HK-2 (cell line): ENCODE results near the gene CHL1.

Source experiments
- DNase-seq: peaks from one replicate; pipeline ENCODE4 v3.0.0-alpha.2; 2018; ENCODE audit not compliant: unreplicated experiment

The CHL1 gene, protein sequence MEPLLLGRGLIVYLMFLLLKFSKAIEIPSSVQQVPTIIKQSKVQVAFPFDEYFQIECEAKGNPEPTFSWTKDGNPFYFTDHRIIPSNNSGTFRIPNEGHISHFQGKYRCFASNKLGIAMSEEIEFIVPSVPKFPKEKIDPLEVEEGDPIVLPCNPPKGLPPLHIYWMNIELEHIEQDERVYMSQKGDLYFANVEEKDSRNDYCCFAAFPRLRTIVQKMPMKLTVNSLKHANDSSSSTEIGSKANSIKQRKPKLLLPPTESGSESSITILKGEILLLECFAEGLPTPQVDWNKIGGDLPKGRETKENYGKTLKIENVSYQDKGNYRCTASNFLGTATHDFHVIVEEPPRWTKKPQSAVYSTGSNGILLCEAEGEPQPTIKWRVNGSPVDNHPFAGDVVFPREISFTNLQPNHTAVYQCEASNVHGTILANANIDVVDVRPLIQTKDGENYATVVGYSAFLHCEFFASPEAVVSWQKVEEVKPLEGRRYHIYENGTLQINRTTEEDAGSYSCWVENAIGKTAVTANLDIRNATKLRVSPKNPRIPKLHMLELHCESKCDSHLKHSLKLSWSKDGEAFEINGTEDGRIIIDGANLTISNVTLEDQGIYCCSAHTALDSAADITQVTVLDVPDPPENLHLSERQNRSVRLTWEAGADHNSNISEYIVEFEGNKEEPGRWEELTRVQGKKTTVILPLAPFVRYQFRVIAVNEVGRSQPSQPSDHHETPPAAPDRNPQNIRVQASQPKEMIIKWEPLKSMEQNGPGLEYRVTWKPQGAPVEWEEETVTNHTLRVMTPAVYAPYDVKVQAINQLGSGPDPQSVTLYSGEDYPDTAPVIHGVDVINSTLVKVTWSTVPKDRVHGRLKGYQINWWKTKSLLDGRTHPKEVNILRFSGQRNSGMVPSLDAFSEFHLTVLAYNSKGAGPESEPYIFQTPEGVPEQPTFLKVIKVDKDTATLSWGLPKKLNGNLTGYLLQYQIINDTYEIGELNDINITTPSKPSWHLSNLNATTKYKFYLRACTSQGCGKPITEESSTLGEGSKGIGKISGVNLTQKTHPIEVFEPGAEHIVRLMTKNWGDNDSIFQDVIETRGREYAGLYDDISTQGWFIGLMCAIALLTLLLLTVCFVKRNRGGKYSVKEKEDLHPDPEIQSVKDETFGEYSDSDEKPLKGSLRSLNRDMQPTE (N-terminal part only)

DNA sequence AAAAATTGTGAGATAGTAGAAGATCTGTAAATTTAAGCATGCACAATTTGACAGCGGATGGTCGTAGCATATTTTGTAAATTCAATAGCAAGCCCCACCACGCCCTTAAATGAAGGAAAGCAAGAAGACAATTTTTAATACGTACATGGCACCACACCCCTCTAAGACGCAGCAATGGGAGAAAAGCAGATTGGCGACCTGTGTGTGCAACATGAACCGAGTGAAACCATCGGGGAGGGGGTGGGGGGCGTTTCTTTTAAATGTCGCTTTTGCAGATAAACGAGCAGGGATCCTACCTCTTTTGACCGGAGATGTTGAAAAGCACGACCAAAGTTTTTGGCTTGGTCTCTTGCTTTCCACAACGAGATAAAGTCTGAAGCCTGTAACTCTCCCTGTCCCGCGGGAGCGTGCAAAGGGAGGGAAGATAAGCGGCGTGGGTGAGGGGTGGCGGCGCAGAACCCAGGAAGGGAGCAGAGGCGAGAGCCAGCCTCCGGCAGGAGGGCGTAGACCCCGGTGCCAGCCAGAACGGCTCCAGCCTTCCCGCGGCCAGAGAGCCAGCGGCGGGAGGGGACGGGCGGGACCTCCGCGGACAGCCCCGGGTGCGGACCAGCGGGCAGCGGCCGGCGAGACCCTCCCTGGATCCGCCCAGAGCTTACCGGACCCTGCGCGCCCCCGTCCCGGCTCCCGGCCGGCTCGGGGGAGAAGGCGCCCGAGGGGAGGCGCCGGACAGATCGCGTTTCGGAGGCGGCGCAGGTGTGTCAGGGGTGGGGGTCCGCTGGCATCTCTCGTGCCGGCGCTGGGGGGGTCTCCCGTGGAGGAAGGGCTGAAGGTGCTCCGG is at the start of gene CHL1:
Gene CHL1 (plus strand): TSS at position 453 of the 838 bp plus-strand sequence. CDS start 123,014 bp downstream, outside the sequence.
- DNase-seq: no peak

DNA sequence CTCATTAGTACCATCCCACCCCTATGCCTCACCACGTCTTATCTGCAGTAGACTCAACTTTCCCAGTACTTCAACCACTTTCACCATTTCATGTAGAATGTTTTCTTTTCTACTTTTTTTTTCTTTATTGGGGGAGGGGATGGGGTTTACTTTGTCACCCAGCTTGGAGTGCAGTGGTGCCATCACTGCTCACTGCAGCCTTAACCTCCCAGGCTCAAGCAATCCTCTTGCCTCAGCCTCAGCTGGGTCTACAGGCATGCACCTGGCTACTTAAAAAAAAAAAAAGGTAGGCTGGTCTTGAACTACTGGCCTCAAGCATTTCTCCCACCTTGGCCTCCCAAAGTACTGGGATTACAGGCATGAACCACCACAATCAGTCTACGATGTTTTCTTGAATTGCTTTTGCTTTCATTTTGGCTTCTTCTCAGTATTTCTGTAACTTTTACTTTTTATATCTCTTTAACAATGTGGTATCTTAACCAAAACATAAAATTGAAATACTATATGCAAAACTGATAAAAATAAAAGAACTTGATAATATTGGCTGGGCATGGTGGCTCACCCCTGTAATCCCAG is 44.9 kb upstream of the CHL1 start:
- DNase-seq: no peak

DNA sequence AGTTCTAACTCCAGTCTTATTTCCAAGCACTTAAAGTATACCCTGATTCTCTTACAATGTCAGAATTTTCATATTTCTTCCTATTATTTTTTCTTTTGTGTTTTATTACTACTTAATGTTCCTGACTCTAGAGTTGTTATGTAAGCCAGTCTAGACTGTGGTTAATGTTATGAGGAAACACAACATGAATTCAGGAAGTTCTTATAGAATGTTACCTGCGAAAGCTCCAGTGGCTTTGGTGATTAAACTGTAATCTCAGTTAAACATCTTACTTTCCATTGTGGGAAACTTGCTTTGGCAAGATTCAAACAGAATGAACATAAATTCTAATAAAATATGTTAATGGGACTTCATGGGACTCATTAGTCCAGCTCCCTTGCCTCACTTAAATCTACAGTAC is 36.6 kb upstream of the CHL1 start:
- DNase-seq: no peak

DNA sequence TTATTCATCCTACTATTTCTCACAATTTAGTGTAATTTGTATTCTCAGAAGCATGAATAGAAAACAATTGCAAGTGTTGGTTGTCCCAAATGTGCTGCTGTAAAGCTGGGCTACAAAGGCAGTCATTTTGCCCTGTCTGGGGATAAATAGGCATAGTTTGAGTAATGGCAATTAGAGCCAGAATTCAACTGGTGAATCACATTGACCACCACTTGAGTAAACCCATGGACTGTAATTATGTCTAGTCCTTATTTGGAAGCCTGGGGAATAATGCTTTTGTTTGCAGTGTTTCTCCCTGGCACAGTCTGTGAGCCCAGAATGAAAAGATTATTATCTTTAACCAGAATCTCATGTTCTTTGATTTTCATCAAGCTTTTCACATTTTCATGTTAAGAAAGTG is 30.5 kb upstream of the CHL1 start:
- no peak for DNase-seq

DNA sequence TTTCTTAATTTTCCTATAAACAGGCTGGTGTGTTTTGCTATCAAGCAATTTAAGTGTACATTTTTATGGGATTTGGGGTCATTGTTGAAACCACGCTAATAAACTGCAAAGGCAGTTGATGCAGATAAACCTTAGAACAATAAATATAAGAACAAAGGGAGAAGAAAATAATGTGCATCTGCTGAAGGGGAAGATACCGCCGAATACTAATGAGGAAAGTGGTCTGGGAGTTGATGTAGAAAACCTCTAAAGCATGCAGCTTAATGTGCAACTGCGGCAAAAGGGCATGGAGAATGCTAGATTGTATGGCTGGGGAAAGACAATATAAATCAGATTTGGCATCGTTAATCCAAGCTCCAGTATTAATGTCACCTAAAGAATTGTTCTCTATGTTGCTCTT is 29.8 kb upstream of the CHL1 start:
- DNase-seq: no peak

DNA sequence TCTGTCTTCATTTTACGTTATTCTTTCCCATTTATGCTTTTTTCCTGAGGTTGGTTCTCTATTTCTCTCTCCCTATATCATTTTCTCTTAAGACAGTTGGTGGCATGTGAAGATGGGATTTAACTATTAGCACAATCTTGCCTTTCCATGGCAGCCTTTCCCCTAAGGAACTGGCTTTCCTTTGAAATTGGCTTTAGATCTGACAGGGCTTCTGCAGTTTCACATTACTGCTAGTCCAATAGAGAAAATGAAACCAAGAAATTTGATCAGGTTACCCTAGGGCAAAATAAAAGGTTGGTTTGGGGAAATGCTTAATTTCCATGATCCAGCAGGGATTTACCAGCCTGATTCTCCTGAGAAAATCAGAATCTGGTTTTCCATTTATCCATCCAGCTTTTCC is 22.7 kb upstream of the CHL1 start:
- no peak for DNase-seq

DNA sequence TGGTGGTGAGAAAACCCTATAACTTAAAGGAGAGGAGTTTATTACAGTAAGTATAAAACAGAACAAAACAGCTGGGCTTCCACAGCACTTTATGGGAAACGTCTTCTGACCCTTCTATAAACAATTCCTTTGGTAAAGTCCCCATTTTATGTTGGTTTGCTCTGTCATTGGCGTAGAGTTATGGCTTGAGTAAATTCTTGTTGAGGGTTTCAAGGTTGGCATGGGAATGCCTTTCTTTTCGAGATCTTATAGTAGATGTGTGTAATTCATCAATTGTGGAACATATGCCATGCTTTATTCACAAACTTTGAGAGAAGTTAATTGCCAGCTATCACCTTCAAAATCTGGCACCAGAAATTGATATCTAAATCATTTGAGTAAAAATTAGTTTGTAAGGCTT is 11.6 kb upstream of the CHL1 start:
- DNase-seq: no peak

DNA sequence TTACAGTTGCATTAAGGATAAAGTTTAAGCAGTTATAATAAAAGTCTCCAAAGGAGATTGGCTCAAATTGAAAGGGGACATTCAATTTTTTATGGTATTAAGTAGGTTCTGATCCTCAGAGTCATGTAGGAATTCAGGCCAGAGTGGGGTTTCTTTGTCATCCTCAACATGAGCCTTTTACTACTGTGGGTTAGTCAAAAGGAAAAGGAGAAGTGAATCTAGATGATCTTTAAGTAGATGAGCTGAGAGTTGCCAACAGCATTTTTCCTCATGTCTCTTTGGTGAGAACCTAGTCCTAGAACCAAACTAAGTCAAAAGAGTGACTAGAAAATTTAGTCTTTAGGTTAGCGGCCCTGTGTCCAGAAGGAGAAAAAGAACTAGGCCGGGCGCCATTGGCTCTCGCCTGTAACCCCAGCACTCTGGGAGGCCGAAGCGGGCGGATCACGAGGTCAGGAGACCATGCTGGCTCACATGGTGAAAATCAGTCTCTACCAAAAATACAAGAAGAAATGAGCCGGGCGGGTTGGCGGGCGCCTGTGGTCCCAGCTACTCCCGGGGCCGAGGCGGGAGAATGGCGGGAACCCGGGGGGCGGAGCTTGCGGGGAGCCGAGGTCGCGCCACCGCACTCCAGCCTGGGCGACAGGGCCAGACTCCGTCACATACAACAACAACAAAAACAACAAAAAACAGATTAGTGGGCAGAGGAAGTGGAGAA is 4.2 kb upstream of the CHL1 start:
- DNase-seq: no peak

DNA sequence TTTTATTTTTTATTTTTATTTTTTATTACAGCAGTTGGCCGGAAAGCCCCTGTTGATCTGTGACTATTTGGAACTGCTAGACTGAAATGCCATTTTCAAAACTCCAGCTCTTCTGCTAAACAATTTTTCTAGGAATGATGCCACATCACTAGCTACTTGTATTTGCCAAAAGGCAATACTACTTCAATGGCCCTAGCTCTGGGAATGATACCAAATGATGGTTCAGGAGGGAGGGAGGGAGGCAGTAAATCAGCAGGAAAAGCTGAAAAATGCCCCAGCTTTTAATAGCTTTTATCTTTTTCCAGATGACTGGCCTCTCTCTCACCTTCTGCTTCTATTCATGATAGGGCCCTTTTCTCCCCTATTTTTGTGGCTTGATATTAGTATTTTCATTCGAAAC is 2.6 kb upstream of the CHL1 start:
- no peak for DNase-seq

DNA sequence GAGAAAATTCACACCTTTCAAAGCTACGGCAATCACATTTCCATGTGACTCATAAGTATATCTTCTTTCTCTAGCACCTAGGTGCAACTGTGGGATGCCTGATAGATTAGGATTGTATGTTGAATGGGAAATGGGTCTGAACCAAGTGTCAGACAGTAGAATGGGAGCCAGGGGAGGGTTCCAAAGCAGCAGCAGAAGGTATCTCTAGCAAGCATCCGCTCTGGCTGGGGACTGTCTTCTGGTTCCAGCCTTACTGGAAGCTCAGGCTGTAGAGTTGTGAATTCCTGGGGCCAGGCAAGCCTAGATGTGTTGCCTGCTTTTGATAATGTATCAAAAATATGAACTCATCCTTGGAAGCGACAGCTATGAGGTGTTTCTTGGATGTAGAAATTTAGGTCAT is 2.1 kb upstream of the CHL1 start:
- no peak for DNase-seq

DNA sequence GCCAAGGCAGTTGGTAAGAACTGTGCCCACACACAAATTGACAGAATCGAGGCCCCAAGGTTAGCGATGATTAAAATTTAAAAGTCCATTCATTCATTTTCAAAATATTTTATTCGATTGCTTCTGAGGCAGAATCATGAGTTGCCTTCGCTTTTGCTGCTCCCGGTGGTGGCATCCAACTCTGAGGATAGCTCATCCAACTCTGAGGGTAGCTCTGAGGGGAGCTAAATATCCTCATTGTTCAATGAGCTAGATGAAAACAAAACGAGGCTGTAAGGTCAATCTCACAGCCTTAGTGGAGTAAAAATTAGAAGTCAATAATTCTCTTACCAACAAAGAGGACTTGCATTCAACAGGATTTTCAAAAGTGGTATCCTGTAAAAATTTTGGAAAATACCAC is 897 bp upstream of the CHL1 start:
- DNase-seq: no peak

DNA sequence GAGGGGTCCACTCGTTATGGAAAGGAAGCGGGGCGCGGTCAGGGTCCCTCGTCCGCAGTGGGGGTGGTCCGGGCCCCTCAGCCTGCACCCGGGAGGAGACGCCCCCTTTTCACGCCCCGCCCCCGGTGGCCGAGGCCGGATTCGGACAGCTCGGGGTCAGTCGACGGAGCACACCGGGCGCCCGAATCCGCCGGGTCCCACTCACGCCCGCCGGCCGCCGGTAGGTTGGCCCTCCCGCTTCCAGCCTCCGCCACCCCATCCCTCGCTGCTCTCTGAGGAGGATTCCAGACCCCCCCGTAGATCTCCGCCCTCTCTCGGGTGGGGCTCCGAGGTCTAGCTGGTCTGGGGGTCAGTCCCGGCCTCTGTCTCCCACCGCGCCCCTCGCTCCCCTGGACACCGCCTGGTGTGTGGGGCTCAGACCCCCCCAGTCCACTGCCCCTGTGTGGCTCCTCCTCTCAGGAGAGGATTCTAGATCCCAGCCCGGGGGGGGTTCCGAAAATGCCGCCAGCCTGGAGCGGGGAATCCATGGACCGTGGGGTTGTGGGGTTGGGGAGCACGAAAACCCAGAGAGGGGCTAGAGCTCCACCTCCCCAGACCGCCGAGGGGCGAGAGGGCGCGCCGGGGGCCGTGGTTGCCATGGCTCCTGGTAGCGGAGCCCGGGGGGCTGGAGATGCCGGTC is 725 bp downstream of the CHL1 start:
- no peak for DNase-seq

DNA sequence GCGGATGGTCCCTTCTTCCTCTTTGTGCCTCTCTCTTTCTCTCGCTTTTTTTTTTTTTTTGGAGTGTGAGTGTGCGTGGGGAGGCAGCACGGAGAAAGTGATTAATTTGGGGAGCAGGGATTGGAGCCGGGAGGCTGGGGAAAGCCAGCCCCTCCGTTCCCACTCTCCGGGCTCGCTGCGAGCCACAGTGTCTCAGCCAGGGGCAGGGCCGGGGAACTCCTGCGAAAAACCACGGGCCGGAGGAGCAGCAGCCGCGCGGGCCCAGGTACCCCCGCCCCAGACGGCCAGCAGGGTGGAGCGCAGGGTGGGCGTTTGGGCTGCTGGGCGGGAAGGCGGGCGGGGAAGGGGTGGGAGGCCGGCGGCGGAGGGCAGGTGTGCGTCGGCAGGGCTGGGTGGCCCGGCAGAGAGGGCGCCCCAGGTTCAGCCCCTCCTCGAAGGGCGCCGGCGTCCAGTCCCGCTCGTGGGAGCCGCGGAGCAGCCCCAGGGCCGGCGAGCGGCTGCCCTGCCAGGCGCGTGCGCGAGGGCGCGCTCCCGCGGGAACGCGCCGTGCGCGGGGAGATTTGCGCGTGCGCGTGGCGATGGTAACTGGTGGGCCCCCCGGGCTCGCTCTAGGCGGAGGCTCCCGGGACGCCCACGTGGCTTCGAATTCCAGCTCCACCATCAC is 1.4 kb downstream of the CHL1 start:
- DNase-seq: no peak

DNA sequence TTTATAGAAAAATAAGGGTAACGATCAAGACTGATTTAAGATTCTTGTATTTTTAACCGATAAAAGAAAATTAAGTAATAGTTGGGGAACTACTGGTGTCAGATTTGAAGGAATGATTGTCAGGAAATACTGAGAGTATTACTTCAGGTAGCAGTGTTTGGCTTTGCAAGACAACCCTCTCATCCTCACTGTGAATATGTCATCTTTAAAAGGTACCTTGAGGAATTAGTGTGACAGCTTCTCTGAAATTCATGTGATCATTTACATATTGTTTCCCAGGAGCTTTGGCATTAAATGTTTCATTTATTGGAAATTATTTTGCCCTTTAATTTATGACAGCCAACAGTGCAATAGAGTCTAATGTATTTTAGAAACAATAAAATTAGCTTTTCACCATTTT is 3.3 kb downstream of the CHL1 start:
- DNase-seq: no peak

DNA sequence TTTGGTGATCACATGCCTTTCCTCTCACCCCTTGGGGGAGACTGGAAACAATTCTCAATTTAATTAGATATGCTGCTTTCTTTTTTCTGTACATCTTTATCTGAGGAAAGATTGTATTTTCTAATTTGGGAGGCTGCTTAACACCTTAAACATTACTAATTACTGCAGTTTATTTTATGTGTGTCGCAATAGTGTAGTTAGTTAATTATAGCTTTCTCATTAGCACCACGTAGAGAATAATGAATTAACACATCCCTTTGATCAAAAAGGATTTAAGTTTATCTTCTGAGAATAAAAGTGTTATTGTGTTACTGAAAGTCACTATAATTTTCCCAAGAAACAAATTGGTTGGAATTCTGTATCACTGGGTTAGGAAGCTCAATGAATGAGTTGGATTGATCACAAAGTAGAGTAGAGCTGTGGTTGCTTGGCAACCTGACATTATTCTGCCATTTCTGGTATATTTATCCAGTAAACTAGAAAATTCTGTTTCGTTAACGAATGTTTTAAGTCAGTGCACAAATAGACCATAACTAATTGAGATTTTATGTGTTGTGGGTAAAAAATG is 4.3 kb downstream of the CHL1 start:
- no peak for DNase-seq

DNA sequence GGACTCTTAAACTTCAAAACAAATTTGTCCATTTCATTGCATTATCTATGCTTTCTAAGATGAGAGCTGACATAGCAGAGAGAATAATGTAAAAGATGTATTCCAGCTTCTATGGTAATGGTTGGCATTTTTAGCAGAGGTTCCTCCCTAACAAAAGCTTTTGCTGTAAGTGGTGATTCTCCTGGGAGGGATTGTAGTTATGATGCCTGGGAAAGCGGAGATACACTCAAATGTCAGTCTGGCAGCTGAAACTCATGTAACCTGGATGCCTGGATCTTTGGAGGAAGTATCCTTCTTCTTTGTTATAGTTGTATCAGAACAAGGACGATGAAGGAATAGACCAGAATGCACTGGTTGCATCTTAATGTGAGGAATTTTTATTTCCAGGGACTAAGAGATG is 7.5 kb downstream of the CHL1 start:
- DNase-seq: no peak

DNA sequence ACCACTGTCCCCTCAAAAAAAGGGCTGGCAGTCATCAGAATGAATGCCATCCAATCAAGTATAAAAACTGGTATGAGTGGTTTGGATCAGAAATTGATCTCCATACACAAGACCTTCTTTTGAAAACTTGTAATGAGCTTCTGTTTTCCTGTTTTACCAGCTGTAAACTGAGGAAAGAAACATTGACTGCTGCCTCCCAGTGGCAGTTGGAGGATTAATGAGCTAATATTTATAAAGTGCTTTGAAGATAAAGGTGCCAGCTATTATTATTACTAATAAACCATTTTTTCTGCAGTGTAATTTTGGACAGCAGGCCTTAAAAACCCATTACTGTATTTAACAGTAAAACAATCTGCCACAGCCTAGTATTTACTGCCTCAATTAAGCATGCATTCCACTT is 11.4 kb downstream of the CHL1 start:
- no peak for DNase-seq

DNA sequence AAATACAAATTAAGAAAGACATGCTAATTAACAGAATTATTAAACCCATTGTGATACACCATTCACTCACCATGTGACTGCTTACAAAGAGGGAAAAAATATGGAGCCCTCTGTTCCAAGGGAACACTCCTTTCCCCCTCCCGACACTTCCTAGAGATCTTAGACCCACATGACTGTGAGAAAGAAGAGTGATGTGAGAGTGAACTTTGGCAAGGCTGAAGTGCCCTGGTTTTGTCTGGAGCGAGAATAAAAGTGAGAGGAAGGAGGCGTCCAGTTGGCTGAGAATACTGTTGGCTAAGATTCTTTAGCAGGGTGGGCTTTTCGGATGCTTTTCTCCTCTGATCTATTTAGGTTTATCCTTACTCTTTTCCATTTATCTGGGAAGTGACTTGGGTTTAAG is 14.1 kb downstream of the CHL1 start:
- no peak for DNase-seq

DNA sequence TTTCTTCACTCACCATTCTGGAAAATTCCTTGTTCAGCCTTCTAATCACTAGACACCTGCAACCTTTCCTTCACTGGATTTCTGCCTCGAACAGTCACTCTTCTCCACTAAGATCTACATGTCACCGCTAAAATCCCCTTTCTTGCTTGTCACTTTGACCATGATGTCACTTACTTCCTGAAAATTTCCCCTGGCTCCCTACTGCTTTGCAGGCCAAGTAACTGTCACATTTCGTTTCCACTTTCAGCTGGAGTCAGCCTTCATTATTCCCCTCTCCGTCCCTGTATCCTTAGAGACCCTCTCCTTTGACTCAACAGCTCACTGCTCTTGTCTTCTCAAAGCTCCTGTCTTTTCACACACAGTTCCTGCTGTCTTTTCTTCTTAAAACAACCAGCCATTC is 15.9 kb downstream of the CHL1 start:
- DNase-seq: no peak
